Endothelial cell of umbilical vein (primary cell): ENCODE measurements around the gene AMIGO3.

Experiments used
- EZH2 ChIP-seq: IDR thresholded peaks from 2 replicates; pipeline ENCODE4 v1.6.1; 2012; ENCODE audit warnings: borderline replicate concordance, low read depth, mild to moderate bottlenecking, moderate library complexity, low read length, inconsistent platforms; ENCODE audit not compliant: severe bottlenecking
- FOS ChIP-seq: IDR thresholded peaks from 2 replicates; pipeline ENCODE4 v1.6.1; 2011; ENCODE audit warnings: mild to moderate bottlenecking, low read length, moderate library complexity, borderline replicate concordance; ENCODE audit not compliant: insufficient read depth
- GATA2 ChIP-seq: IDR thresholded peaks from 2 replicates; pipeline ENCODE4 v1.7.0; 2011; ENCODE audit warnings: low read depth, mild to moderate bottlenecking, moderate library complexity, mixed read lengths, low read length; ENCODE audit not compliant: insufficient read length, insufficient read depth
- MYC ChIP-seq: IDR thresholded peaks from one replicate; pipeline ENCODE4 v1.6.1; 2011; ENCODE audit warnings: mild to moderate bottlenecking, low read depth, low read length
- POLR2A ChIP-seq: IDR thresholded peaks from 2 replicates; pipeline ENCODE4 v1.6.1; 2012; ENCODE audit warnings: low read depth, mild to moderate bottlenecking, control low read depth, low read length
- POLR2AphosphoS5 ChIP-seq: IDR thresholded peaks from 2 replicates; pipeline ENCODE4 v1.6.1; 2012; ENCODE audit warnings: low read depth, mild to moderate bottlenecking, control low read depth, low read length, moderate library complexity; ENCODE audit not compliant: insufficient read depth
- TF ChIP-seq, protein P1 (sequence below), 2 donors: IDR thresholded peaks; 1 replicate in 1 of 2; 2 replicates in 1 of 2; pipeline ENCODE4 v1.5.1; 2011; ENCODE audit warnings: low read length in 2 of 2, mild to moderate bottlenecking in 2 of 2, moderate library complexity in 2 of 2, control low read depth in 1 of 2, inconsistent platforms in 1 of 2, low read depth in 1 of 2; ENCODE audit not compliant: insufficient read depth in 1 of 2; ENCODE audit errors: extremely low read depth in 1 of 2
- TF ChIP-seq, protein P2 (sequence below): IDR thresholded peaks from 2 replicates; pipeline ENCODE4 v1.6.1; 2011; ENCODE audit not compliant: insufficient read depth, insufficient read length

DNA sequence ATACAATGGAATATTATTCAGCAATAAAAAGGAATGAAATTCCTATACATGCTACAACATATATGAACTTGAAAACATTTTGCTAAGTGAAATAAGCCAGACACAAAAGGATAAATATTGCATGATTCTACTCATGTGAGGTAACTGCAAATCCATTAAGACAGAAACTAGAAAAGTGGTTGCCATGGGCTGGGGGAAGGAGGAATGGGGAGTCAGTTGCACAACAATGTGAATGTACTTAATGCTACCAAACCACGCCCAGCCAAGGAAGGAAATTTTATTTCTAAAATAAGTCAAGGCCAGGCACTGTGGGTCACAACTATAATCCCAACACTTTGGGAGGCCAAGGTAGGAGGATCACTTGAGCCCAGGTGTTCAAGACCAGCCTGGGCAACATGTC is 14.1 kb upstream of the AMIGO3 start:
- TF ChIP-seq, protein P1, sequence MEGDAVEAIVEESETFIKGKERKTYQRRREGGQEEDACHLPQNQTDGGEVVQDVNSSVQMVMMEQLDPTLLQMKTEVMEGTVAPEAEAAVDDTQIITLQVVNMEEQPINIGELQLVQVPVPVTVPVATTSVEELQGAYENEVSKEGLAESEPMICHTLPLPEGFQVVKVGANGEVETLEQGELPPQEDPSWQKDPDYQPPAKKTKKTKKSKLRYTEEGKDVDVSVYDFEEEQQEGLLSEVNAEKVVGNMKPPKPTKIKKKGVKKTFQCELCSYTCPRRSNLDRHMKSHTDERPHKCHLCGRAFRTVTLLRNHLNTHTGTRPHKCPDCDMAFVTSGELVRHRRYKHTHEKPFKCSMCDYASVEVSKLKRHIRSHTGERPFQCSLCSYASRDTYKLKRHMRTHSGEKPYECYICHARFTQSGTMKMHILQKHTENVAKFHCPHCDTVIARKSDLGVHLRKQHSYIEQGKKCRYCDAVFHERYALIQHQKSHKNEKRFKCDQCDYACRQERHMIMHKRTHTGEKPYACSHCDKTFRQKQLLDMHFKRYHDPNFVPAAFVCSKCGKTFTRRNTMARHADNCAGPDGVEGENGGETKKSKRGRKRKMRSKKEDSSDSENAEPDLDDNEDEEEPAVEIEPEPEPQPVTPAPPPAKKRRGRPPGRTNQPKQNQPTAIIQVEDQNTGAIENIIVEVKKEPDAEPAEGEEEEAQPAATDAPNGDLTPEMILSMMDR (IDR thresholded peaks at IDR 0.05; ENCODE audit: extremely low read depth in 1 of 2, insufficient read depth in 1 of 2, low read depth in 1 of 2, low read length in 2 of 2): no peak
- no peak for TF ChIP-seq POLR2A
- TF ChIP-seq GATA2: no peak
- TF ChIP-seq POLR2AphosphoS5: no peak
- TF ChIP-seq, protein P2, sequence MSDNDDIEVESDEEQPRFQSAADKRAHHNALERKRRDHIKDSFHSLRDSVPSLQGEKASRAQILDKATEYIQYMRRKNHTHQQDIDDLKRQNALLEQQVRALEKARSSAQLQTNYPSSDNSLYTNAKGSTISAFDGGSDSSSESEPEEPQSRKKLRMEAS: no peak
- no peak for TF ChIP-seq EZH2
- TF ChIP-seq MYC: no peak
- TF ChIP-seq FOS: no peak
